SU-DHL-6 (cell line): ENCODE results near the gene PIGC.
A peak's percentile ranks its signal among the peaks of the same experiment; 100 is the strongest.

Experiments used
- H2AFZ ChIP-seq: fragments of 200-600 bp; sonication (generic); 2 replicates; pipeline ENCODE4 v1.6.1; 2014; ENCODE audit warnings: low read depth, mild to moderate bottlenecking, moderate library complexity, mixed read lengths, antibody characterized with exemption, low read length; ENCODE audit not compliant: severe bottlenecking
- H3F3A ChIP-seq: fragments of 200-600 bp; shearing (Covaris generic); 2 replicates; pipeline ENCODE4 v1.6.0; 2016; ENCODE audit warnings: antibody characterized with exemption, mild to moderate bottlenecking; ENCODE audit not compliant: insufficient read depth
- H3K27ac ChIP-seq: fragments of 200-600 bp; sonication (generic); 2 replicates; pipeline ENCODE4 v1.5.1; 2016; ENCODE audit warnings: low read depth, mild to moderate bottlenecking, low read length, moderate library complexity, mixed read lengths
- H3K27me3 ChIP-seq: fragments of 200-600 bp; sonication (generic), shearing (Covaris generic); 2 replicates; pipeline ENCODE4 v1.6.0; 2014; ENCODE audit warnings: mild to moderate bottlenecking, low read length
- H3K36me3 ChIP-seq: fragments of 200-600 bp; sonication (generic); 2 replicates; pipeline ENCODE4 v1.6.1; 2014; ENCODE audit warnings: mild to moderate bottlenecking, low read length, mixed read lengths
- H3K4me2 ChIP-seq: fragments of 300-600, 200-600 bp; shearing (Covaris generic), sonication (generic); 2 replicates; pipeline ENCODE4 v1.6.0; 2014; ENCODE audit warnings: low read length, low read depth, mild to moderate bottlenecking; ENCODE audit not compliant: poor library complexity, severe bottlenecking
- H3K4me3 ChIP-seq: fragments of 200-600 bp; sonication (generic); 2 replicates; pipeline ENCODE4 v1.5.1; 2014; ENCODE audit warnings: antibody characterized with exemption, low read length, mild to moderate bottlenecking, mixed read lengths; ENCODE audit not compliant: insufficient read depth, poor library complexity, severe bottlenecking
- H3K79me2 ChIP-seq: fragments of 200-600 bp; sonication (generic); 2 replicates; pipeline ENCODE4 v1.6.1; 2014; ENCODE audit warnings: mild to moderate bottlenecking, low read length, moderate library complexity; ENCODE audit not compliant: insufficient read depth
- H3K9ac ChIP-seq: fragments of 200-600 bp; sonication (generic); 2 replicates; pipeline ENCODE4 v1.7.0; 2014; ENCODE audit warnings: mild to moderate bottlenecking, low read length
- H3K9me2 ChIP-seq: fragments of 200-600 bp; sonication (generic); replicated peaks from 2 replicates; pipeline ENCODE4 v1.6.1; 2014; ENCODE audit warnings: low read length; ENCODE audit not compliant: insufficient read depth
- H3K9me3 ChIP-seq: fragments of 200-600 bp; sonication (generic); 2 replicates; pipeline ENCODE4 v1.6.1; 2014; ENCODE audit warnings: low read length, mixed read lengths; ENCODE audit not compliant: insufficient read depth
- H4K20me1 ChIP-seq: fragments of 200-600 bp; sonication (generic); 2 replicates; pipeline ENCODE4 v1.6.1; 2014; ENCODE audit warnings: low read depth, mild to moderate bottlenecking, antibody characterized with exemption, low read length, moderate library complexity, mixed read lengths
- EZH2phosphoT487 ChIP-seq: fragments of 200-600 bp; sonication (generic), shearing (Covaris generic); conservative IDR thresholded peaks from 2 replicates; pipeline ENCODE4 v1.6.1; 2018; ENCODE audit warnings: mild to moderate bottlenecking, antibody characterized with exemption, low read length, moderate library complexity, mixed read lengths
- TF ChIP-seq, protein P1 (sequence below): fragments of 200-600 bp; sonication (generic); IDR thresholded peaks from one replicate; pipeline ENCODE4 v1.5.1; 2017; ENCODE audit warnings: antibody characterized with exemption, mild to moderate bottlenecking, low read length, moderate library complexity; ENCODE audit not compliant: insufficient read depth, poor library complexity, severe bottlenecking

The PIGC gene

DNA sequence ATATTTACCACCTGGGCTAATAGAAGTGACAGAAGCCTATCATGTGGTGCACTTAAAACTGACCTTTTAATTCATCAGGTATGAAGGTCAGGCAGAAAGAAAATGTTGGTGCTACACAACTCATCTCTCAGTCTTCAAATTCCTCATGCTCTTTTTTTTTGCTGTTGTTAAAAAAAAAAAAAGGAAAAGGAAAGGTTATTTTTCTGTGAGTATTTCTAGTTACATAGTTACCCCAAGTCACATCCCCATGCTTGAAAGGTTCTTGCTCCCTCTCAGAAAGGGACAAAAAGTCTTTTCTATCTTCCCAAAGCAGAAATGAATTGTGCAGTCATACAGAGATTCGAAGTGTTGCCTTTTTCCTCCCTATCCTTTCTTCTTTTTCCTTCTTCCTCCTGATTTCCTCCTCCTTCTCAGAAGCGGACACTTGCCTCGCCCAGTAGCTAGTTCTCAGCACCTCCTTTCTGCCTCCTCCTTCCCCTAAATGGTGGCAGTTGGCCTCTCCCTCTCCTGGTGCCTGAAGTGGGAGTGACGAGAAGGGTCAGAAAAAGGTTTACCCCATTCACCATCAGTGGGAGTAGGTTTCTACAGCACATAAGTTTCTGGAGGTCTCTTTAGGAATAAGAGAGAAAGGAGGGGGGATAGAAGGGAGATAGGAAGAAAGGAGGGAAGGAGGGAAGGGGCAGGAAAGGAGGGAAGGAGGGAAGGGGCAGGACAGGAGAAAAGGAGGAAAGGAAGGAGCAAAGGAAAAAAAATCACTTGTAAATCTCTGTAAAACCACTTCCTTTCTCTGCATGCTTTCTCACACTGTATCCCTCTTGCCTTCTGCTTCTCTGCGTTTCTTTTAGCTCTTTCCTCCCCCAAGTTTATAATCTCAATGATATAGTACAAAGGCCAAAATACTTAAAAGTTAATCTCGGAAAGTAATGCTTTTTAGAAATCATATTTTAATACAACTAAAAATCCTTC lies 43.8 kb downstream of the PIGC start:
- no peaks in the 10 kb centered on the region for H3K36me3 ChIP-seq
- TF ChIP-seq, protein P1, sequence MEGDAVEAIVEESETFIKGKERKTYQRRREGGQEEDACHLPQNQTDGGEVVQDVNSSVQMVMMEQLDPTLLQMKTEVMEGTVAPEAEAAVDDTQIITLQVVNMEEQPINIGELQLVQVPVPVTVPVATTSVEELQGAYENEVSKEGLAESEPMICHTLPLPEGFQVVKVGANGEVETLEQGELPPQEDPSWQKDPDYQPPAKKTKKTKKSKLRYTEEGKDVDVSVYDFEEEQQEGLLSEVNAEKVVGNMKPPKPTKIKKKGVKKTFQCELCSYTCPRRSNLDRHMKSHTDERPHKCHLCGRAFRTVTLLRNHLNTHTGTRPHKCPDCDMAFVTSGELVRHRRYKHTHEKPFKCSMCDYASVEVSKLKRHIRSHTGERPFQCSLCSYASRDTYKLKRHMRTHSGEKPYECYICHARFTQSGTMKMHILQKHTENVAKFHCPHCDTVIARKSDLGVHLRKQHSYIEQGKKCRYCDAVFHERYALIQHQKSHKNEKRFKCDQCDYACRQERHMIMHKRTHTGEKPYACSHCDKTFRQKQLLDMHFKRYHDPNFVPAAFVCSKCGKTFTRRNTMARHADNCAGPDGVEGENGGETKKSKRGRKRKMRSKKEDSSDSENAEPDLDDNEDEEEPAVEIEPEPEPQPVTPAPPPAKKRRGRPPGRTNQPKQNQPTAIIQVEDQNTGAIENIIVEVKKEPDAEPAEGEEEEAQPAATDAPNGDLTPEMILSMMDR, result no peak
- no peak for TF ChIP-seq EZH2phosphoT487
- H3K27ac ChIP-seq, result no peak overlapping the region
- no peaks in the 10 kb centered on the region for H3F3A ChIP-seq
- no peaks in the 10 kb centered on the region for H3K27me3 ChIP-seq
- no peaks in the 10 kb centered on the region for H3K79me2 ChIP-seq
- no peak overlapping the region for H3K4me3 ChIP-seq
- H3K4me2 ChIP-seq, result peak overlapping the region; percentile 39
- H3K9me3 ChIP-seq, result no peaks in the 10 kb centered on the region
- no peak overlapping the region for H3K9ac ChIP-seq
- H2AFZ ChIP-seq, result no peak overlapping the region
- H4K20me1 ChIP-seq, result no peaks in the 10 kb centered on the region
- H3K9me2 ChIP-seq, result no peaks in the 10 kb centered on the region

DNA sequence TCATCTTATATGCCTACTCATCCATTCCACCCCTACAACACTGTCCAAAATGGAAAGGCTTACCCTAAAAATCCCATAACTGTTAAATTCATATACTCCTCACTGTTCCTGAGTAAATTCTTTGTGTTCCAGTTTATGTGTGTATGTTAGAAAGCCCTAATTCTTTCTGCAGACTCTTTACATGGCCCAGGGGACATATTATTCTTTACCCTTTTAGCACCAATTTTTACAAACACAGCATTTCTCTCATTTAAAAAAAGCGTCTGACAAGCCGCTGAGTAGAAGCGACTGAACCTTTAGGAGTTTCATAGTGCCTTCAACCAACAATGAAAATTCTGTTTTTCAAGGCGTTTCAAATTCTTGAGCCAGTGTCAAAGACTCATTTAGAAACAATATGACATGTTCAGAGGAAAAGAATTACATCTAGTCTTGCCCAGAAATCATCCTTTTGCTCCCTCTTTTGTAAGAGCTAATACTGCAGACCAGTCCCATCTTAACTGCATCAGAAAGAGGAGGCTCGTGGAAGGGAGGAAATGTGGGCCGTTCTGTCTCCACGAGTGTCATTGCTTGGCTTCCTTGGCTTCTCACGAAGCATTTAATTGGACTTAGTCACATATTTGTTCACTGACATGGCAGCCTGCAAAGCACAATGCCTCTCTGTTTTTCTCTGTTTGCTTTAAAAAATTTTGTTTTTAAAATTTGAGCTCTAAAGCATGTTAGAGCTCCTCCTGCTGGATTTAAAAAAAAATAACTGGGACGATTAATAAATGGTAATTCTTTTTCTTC lies 44.7 kb downstream of the PIGC start:
- TF ChIP-seq EZH2phosphoT487, result no peak
- TF ChIP-seq, protein P1, result peak; percentile 35
- Histone ChIP-seq H3K4me2 (peak overlapping the region; percentile 39), H3K36me3 (no peaks in the 10 kb centered on the region), H2AFZ (peak overlapping the region; percentile 79), H3K9me3 (no peaks in the 10 kb centered on the region), H3K27ac (no peak overlapping the region), H3K9me2 (no peaks in the 10 kb centered on the region), H3K27me3 (no peaks in the 10 kb centered on the region), H3F3A (no peaks in the 10 kb centered on the region), H3K9ac (no peak overlapping the region; the same call in 1 of the 2 replicates), H3K79me2 (no peaks in the 10 kb centered on the region), H4K20me1 (no peaks in the 10 kb centered on the region), H3K4me3 (no peak overlapping the region)

DNA sequence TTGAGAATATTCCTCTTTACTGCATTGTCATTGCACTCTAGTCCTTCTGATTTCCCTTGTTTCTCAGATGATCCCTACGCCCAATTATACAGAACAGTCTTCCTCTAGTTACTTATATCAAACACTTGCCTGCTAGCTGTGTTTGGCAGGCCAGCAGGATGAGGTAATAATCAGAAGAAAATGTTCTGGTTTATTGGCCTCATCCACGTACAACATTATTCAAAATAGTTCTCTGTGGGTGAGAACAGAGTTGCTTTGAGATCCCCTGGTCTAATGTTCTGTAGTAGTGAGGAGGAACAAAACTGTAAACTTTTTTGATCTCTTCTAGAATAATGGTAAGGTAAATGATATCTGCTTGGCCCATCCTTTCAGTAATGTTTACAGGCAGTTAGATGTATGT lies 45.7 kb downstream of the PIGC start:
- no peaks in the 10 kb centered on the region for H3K36me3 ChIP-seq
- no peak overlapping the region for H3K4me3 ChIP-seq
- no peak overlapping the region for H3K27ac ChIP-seq

More for the DNA sequence above, 45.7 kb downstream of the PIGC start:
- Histone ChIP-seq H3K9me2 (no peaks in the 10 kb centered on the region), H3K4me2 (no peak overlapping the region), H3F3A (peaks cover 9% of the 10 kb centered on the region; the same call in 1 of the 2 replicates), H3K27me3 (no peaks in the 10 kb centered on the region), H3K9me3 (no peaks in the 10 kb centered on the region), H4K20me1 (no peaks in the 10 kb centered on the region), H3K79me2 (no peaks in the 10 kb centered on the region), H3K9ac (no peak overlapping the region), H2AFZ (no peak overlapping the region)
- no peak for TF ChIP-seq EZH2phosphoT487
- TF ChIP-seq, protein P1, result no peak
